HepG2 (cell line): ENCODE measurements around the gene ZFP1.

Experiments
- CEBPG ChIP-seq: IDR thresholded peaks from 2 replicates; pipeline ENCODE4 v1.6.1; 2016
- CHCHD3 ChIP-seq: sonication (generic); formaldehyde crosslinking; IDR thresholded peaks from 2 replicates; pipeline ENCODE4 v1.8.0; 2022; ENCODE audit warnings: mild to moderate bottlenecking, missing genetic modification reagents, moderate library complexity
- CTCF ChIP-seq: sonication (generic); formaldehyde crosslinking; IDR thresholded peaks from 2 replicates; pipeline ENCODE4 v1.5.0; 2020; ENCODE audit warnings: mild to moderate bottlenecking, missing genetic modification reagents, moderate library complexity
- EP300 ChIP-seq, 3 experiments: sonication (generic) in 1 of 3; formaldehyde crosslinking in 1 of 3; IDR thresholded peaks; 2 replicates each; pipeline versions ENCODE4 v1.5.1 to v1.6.1; 2011 to 2020; ENCODE audit warnings: low read depth in 2 of 3, low read length in 2 of 3, borderline replicate concordance in 1 of 3, improper control_type of control experiment in 1 of 3, mild to moderate bottlenecking in 1 of 3, missing genetic modification reagents in 1 of 3, moderate library complexity in 1 of 3
- FOXA3 ChIP-seq: IDR thresholded peaks from 2 replicates; pipeline ENCODE4 v1.6.1; 2016; ENCODE audit warnings: missing genetic modification reagents, missing compliant biosample characterization
- HIVEP1 ChIP-seq: sonication (generic); formaldehyde crosslinking; IDR thresholded peaks from 2 replicates; pipeline ENCODE4 v1.4.0; 2020; ENCODE audit warnings: mild to moderate bottlenecking, missing genetic modification reagents
- SIN3A ChIP-seq: IDR thresholded peaks from 2 replicates; pipeline ENCODE4 v1.6.1; 2011; ENCODE audit warnings: low read depth, mild to moderate bottlenecking, control low read depth, low read length, borderline replicate concordance
- YY1 ChIP-seq: IDR thresholded peaks from 2 replicates; pipeline ENCODE4 v1.6.1; 2011; ENCODE audit warnings: low read length, low read depth, moderate library complexity, mild to moderate bottlenecking; ENCODE audit not compliant: insufficient read depth, insufficient replicate concordance
- ZBTB38 ChIP-seq: sonication (generic); formaldehyde crosslinking; IDR thresholded peaks from 2 replicates; pipeline ENCODE4 v1.5.1; 2020; ENCODE audit warnings: mild to moderate bottlenecking, missing genetic modification reagents
- TF ChIP-seq, protein P1 (sequence below): IDR thresholded peaks from 2 replicates; pipeline ENCODE4 v1.6.1; 2016; ENCODE audit warnings: missing compliant biosample characterization, missing genetic modification reagents, borderline replicate concordance

GRCh38 chr16:75112734-75113491 lies 35.4 kb upstream of the ZFP1 start:
- TF ChIP-seq SIN3A (no peak), ZBTB38 (CRISPR knock-in tag) (peak; percentile 65; the same call in 1 of the 2 replicates), EP300 (IDR thresholded peaks at IDR 0.05; ENCODE audit: low read depth in 2 of 2, low read length in 2 of 2) (no peak), EP300 (CRISPR knock-in tag; IDR thresholded peaks at IDR 0.05; ENCODE audit: borderline replicate concordance) (no peak), CHCHD3 (no peak), YY1 (no peak), CEBPG (CRISPR knock-in tag) (no peak), CTCF (CRISPR knock-in tag) (no peak), HIVEP1 (CRISPR knock-in tag) (no peak), FOXA3 (CRISPR knock-in tag) (no peak)
- TF ChIP-seq, protein P1, sequence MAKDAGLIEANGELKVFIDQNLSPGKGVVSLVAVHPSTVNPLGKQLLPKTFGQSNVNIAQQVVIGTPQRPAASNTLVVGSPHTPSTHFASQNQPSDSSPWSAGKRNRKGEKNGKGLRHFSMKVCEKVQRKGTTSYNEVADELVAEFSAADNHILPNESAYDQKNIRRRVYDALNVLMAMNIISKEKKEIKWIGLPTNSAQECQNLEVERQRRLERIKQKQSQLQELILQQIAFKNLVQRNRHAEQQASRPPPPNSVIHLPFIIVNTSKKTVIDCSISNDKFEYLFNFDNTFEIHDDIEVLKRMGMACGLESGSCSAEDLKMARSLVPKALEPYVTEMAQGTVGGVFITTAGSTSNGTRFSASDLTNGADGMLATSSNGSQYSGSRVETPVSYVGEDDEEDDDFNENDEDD (CRISPR knock-in tag) = no peak
